Lower leg skin (tissue), 4 donors: ENCODE measurements around the gene ZNF287. TPM values are rescaled to one million over a fixed set of nuclear protein-coding genes. Genes with fewer than 3 reads are reported as not detected.

Experiments used
- DNase-seq, 2 donors: peaks; one replicate each; pipeline ENCODE4 v3.0.0-alpha.2; 2019; ENCODE audit warnings: low spot score in 2 of 2
- H3K4me3 ChIP-seq: fragments of 200-600 bp; sonication (generic); 2 replicates; pipeline ENCODE4 v1.5.1; 2017; ENCODE audit warnings: mild to moderate bottlenecking, low read depth; ENCODE audit not compliant: poor library complexity, severe bottlenecking
- POLR2A ChIP-seq, 2 donors: fragments of 450-650 bp; IDR thresholded peaks; one replicate each; pipeline ENCODE4 v1.6.1; 2016 to 2017; ENCODE audit warnings: antibody characterized with exemption in 2 of 2, mild to moderate bottlenecking in 1 of 2, moderate library complexity in 1 of 2
- whole genome bisulfite sequencing, 2 donors: methylation state at CpG; one replicate each; pipeline ENCODE4 v1.1.5; 2018; 5-methylcytosine and 5-hydroxymethylcytosine counted together
- intact Hi-C: fragments of 100-400 bp; cut with DNase I; formaldehyde crosslinking; loops from one replicate; pipeline ENCODE4 v1.15.0; 2023; ENCODE audit warnings: low total_unique reads
- total RNA-seq, 4 donors: library from RNA; depleted of rRNA; stranded (reverse); fragments of >200 nt; gene quantifications; one replicate each; pipeline ENCODE4 v1.1.0, GENCODE V29; 2016
- TF ChIP-seq, protein P1 (sequence below), 3 donors: fragments of 450-650 bp; IDR thresholded peaks; one replicate each; pipeline ENCODE4 v1.5.1; 2016; ENCODE audit warnings: antibody characterized with exemption in 3 of 3, mild to moderate bottlenecking in 3 of 3, moderate library complexity in 2 of 3

Gene ZNF287
- total RNA-seq = 10 to 100 TPM in 1 of 4 donors, 1 to 10 TPM in 3; 3.9 to 11.8 (median 5.8) TPM

DNA sequence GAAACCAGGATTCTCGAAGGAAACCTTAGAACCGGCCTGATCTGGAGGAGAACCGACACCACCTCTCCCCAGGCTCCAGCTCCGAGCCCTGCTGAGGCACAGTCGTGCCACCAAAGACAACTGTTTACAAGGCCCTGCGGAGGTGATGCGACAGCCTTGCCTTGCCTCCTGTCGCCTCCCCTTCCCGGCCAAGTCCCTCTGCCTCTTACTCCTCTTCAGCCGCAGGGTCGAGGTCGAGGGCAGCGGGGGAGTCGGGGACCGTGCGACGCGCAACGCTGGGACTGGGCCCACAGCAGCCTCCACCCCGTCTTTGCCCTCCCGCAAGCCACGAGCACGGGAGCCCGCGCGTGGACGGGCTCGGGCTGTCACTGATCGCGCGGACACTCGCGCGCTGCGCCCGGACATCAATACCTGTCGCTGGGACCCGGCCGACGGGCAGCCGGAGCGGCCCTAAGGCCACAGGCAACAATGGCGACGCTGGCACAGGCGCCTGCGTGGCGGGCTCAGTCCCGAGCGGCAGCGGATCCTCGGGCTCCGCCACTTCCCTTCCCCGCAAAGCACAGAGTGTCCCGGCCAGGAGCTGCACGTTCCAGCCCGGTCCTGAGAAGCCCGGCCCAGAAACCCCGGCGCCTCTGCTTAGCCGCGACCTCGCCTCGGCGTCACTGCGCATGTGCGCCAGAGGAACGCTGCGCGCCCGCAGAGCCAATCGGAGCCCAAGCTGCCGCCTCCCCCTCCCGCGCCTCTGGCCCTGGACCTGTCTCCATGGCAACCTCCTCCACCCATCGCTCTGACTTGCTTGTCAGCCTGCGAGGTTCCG is at the start of gene ZNF287:
Gene ZNF287 (minus strand): TSS at position 664 of the 817 bp plus-strand sequence. CDS start 1,473 bp downstream, outside the sequence.
- WGBS, 2 donors = 3 to 6% methylated on average over 16 to 58 of the region's 77 CpGs
- H3K4me3 ChIP-seq = peak within 1 kb of the TSS; percentile 40
- intact Hi-C loops = no loop called here
- TF ChIP-seq, protein P1, sequence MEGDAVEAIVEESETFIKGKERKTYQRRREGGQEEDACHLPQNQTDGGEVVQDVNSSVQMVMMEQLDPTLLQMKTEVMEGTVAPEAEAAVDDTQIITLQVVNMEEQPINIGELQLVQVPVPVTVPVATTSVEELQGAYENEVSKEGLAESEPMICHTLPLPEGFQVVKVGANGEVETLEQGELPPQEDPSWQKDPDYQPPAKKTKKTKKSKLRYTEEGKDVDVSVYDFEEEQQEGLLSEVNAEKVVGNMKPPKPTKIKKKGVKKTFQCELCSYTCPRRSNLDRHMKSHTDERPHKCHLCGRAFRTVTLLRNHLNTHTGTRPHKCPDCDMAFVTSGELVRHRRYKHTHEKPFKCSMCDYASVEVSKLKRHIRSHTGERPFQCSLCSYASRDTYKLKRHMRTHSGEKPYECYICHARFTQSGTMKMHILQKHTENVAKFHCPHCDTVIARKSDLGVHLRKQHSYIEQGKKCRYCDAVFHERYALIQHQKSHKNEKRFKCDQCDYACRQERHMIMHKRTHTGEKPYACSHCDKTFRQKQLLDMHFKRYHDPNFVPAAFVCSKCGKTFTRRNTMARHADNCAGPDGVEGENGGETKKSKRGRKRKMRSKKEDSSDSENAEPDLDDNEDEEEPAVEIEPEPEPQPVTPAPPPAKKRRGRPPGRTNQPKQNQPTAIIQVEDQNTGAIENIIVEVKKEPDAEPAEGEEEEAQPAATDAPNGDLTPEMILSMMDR (IDR thresholded peaks at IDR 0.05) = no peak
- TF ChIP-seq POLR2A (IDR thresholded peaks at IDR 0.05) = no peak
- peak; percentile 95 to 99 for DNase-seq

DNA sequence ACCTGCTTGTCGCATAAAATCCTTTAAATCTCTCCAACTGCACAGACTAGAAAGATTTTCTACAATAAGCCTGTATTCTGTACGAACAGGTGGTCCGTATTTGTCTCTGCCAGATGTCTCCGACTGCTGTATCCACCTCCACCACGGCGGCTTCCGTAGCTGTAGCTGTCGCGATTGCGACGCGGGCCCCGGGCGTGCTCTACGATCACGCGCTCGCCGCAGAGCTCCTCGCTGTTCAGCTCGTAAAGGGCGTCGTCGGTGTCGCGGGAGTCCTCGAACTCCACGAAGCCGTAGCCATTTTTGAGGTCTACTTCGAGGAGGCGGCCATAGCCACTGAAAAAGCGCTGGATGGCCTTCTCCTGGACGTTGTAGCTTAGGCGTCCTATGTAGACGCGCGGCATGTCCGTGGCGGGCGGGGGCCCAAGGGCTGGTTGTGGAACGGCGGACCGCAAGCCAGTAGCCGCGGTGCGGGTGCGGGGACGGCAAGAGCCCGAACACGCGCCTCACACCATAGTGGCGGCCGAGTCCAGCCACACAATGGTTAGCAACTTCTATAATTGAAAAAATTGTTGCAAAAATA is 48.6 kb upstream of the ZNF287 start:
- H3K4me3 ChIP-seq = no peak overlapping the region
- 93 to 94% methylated on average over 53 of the region's 53 CpGs for WGBS, 2 donors
- TF ChIP-seq, protein P1 (IDR thresholded peaks at IDR 0.05) = no peak
- TF ChIP-seq POLR2A (IDR thresholded peaks at IDR 0.05) = no peak
- intact Hi-C loops = no loop called here
- no peak for DNase-seq

DNA sequence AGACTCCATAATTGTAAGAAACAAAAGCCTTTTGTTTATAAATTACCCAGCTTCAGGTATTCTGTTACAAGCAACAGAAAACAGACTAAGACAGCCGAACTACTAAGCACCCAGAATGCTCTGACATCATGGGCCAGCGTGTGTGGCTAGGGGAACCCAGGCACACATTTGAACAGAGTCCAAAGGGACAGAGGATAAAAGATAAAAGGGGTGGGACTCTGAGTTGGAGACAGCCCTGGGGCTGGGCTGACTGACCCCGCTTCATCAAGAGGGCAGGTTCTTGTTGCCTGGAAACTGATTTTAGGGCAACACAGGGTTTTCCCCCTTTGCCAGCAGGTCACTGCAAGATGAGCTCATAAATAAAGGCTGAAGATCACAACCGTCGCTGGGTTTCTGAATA is 30.5 kb upstream of the ZNF287 start:
- no peak overlapping the region for H3K4me3 ChIP-seq
- WGBS, 2 donors = 69 to 77% methylated on average over 5 of the region's 5 CpGs
- intact Hi-C loops = no loop called here

DNA sequence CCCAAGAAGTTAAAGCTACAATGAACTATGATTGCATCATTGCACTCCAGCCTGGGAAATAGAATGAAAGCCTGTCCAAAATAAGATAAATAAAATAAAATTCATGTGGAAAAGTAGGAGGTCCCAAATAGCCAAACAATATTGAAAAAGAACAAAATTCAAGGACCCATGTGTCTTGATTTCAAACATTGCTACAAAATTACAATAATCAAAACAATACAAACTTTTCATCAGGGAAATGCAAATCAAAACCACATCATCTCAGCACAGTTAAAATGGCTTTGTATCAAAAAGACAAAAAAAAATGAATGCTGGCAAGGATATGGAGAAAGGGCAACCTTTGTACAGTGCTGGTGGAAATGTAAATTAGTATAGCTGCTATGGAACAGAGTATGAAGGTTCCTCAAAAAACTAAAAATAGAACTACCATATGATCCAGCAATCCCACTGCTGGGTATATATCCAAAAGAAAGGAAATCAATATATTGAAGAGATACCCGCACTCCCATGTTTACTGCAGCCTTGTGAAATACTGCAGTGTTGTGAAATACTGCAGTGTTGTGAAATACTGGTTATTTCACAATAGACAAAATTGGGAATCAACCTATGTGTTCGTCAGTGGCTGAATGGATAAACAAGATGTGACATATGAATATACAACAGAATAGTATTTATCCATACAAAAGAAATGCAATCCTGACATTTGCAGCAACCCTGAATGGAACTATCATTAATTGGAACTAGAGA is 24.5 kb upstream of the ZNF287 start:
- intact Hi-C loops = no loop called here
- H3K4me3 ChIP-seq = no peak overlapping the region
- 18 to 28% methylated on average over 2 of the region's 2 CpGs for WGBS, 2 donors

More for the DNA sequence above, 30.5 kb upstream of the ZNF287 start:
- no peak for TF ChIP-seq POLR2A (IDR thresholded peaks at IDR 0.05)
- TF ChIP-seq, protein P1 (IDR thresholded peaks at IDR 0.05) = no peak
- DNase-seq = no peak

More for the DNA sequence above, 24.5 kb upstream of the ZNF287 start:
- DNase-seq = peak in 1 of 2 donors; percentile 21
- TF ChIP-seq POLR2A (IDR thresholded peaks at IDR 0.05) = no peak
- TF ChIP-seq, protein P1 (IDR thresholded peaks at IDR 0.05) = no peak
